Mucosa of descending colon (tissue), 3 donors: ENCODE results near the gene SHLD1. TPM values are rescaled to one million over a fixed set of nuclear protein-coding genes. Genes with fewer than 3 reads are reported as not detected.
A peak's percentile ranks its signal among the peaks of the same experiment; 100 is the strongest.

Experiments
- ATAC-seq: fragments of 200-7000 bp; cut with Tn5 transposase; one replicate; pipeline ENCODE4 v1.9.1; 2020; ENCODE audit warnings: mild to moderate bottlenecking, moderate library complexity
- DNase-seq, 3 donors: peaks; one replicate each; pipeline ENCODE4 v3.0.0-alpha.2; 2020
- H3K36me3 ChIP-seq: fragments of 200-600 bp; one replicate; pipeline ENCODE4 v1.8.0; 2021; ENCODE audit warnings: low read depth, mild to moderate bottlenecking
- H3K4me1 ChIP-seq: fragments of 200-600 bp; one replicate; pipeline ENCODE4 v1.8.0; 2021; ENCODE audit warnings: low read depth, mild to moderate bottlenecking
- H3K4me3 ChIP-seq: fragments of 200-600 bp; one replicate; pipeline ENCODE4 v1.8.0; 2021; ENCODE audit warnings: mild to moderate bottlenecking
- H3K9me3 ChIP-seq: fragments of 200-600 bp; one replicate; pipeline ENCODE4 v1.8.0; 2021; ENCODE audit warnings: mild to moderate bottlenecking
- CTCF ChIP-seq: fragments of 200-600 bp; IDR thresholded peaks from one replicate; pipeline ENCODE4 v1.8.0; 2022; ENCODE audit warnings: antibody characterized with exemption, mild to moderate bottlenecking
- intact Hi-C, 2 donors: fragments of 100-400 bp; cut with DNase I in 1 of 2; cut with micrococcal nuclease in 1 of 2; formaldehyde crosslinking; loops; one replicate each; pipeline versions ENCODE4 v1.11.0 to v1.11.1; 2022; cut with DNase I, micrococcal nuclease
- total RNA-seq, 3 donors: library from RNA; stranded (reverse); fragmentation: NEBNext Ultra II Directional in 2 of 3; extraction: Animal tissue kit (Norgen Biotek cat#: 25700) in 2 of 3; gene quantifications; one replicate each; pipeline versions ENCODE4 v1.2.1 to v1.2.4, GENCODE V29; 2021 to 2023
- donor health status: DM: no; HTN: no; CAD: no; lungs with moderate emphysema.
- donor health status: DM: no; HTN: no; CAD: no.
- donor health status: DM: no; HTN: yes; CAD: no.

SHLD1 gene
- total RNA-seq, 3 donors from 2014 or later = 7.5 to 8.3 (median 8.0) TPM

GRCh38 chr20:5714261-5715041, 35.8 kb upstream of the SHLD1 start:
- DNase-seq (no peak), ATAC-seq (peak; percentile 92)
- TF ChIP-seq CTCF = no peak
- no peaks in the 10 kb centered on the region for H3K4me1 ChIP-seq
- peaks cover 7% of the 10 kb centered on the region for H3K9me3 ChIP-seq
- intact Hi-C loops = no loop called here
- H3K4me3 ChIP-seq = no peak overlapping the region
- H3K36me3 ChIP-seq = no peaks in the 10 kb centered on the region

GRCh38 chr20:5715071-5715841, 34.9 kb upstream of the SHLD1 start:
- no peak for TF ChIP-seq CTCF
- intact Hi-C loops = no loop called here
- DNase-seq = no peak
- ATAC-seq = no peak
- H3K36me3 ChIP-seq = no peaks in the 10 kb centered on the region
- no peaks in the 10 kb centered on the region for H3K4me1 ChIP-seq
- H3K9me3 ChIP-seq = peaks cover 7% of the 10 kb centered on the region
- no peak overlapping the region for H3K4me3 ChIP-seq

- TF ChIP-seq CTCF = no peak
- H3K4me1 ChIP-seq = no peaks in the 10 kb centered on the region
- ATAC-seq (no peak), DNase-seq (no peak)
- H3K4me3 ChIP-seq = no peak overlapping the region
- H3K9me3 ChIP-seq = peaks cover 7% of the 10 kb centered on the region
- intact Hi-C loops = no loop called here
- H3K36me3 ChIP-seq = no peaks in the 10 kb centered on the region
Observed at GRCh38 chr20:5716953-5717352, 33.2 kb upstream of the SHLD1 start.

- no peak overlapping the region for H3K4me3 ChIP-seq
- DNase-seq = no peak
- TF ChIP-seq CTCF = no peak
- intact Hi-C loops = no loop called here
- H3K4me1 ChIP-seq = no peaks in the 10 kb centered on the region
- peaks cover 7% of the 10 kb centered on the region for H3K9me3 ChIP-seq
- no peak for ATAC-seq
- no peaks in the 10 kb centered on the region for H3K36me3 ChIP-seq
Observed at GRCh38 chr20:5718896-5719595, 31.2 kb upstream of the SHLD1 start.

GRCh38 chr20:5719861-5720403, 30.3 kb upstream of the SHLD1 start:
- TF ChIP-seq CTCF = no peak
- DNase-seq = no peak
- peaks cover 7% of the 10 kb centered on the region for H3K9me3 ChIP-seq
- no peaks in the 10 kb centered on the region for H3K4me1 ChIP-seq
- no peaks in the 10 kb centered on the region for H3K36me3 ChIP-seq
- no peak overlapping the region for H3K4me3 ChIP-seq
- intact Hi-C loops = no loop called here
- no peak for ATAC-seq
